GM19023 (cell line): ENCODE results near the gene NKX2-2.

ENCODE experiments used
- ATAC-seq: cut with Tn5 transposase; IDR thresholded peaks from one replicate; pipeline ENCODE4 v1.9.1; 2021; ENCODE audit warnings: mild to moderate bottlenecking, moderate library complexity; ENCODE audit not compliant: unreplicated experiment

The NKX2-2 gene

DNA sequence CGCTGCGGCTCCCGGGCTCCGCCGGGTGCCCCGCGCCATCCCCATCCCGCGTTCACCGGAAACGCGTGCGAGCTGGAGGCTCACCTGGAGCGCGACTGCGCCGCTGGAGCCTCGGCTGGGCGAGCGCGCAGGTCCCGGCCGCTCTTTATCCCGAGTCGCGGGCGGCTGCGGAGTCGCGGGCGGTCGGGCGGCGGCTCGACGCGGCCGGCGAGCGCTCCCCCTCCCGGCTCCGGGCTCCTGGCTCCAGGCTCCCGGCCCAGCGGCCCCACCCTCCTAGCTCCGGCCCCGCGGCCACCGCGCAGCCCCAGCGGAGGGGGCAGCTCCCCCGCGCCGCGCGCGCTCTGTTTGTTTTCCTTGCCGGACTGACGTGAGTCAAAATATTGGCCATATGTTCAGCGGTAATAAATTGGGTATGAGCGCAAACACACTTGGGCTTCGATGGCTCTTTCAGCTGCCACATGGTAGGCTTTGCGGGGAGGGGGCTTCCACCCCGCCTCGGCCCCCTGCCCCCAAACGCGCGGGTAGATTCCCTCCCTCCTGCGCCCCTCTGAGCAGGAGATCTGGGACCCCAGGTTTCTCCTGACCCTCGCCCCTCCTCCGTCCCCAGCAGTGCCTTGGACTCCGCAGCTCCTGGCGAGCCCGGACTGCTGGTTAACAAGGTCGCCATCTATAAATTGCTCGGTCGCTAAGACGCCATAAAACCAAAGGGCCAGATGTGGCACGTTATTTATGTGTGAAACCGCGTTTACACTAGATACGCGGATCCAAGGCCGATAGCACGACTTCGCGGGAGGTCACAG is 8.8 kb upstream of the NKX2-2 start:
- no peak for ATAC-seq

DNA sequence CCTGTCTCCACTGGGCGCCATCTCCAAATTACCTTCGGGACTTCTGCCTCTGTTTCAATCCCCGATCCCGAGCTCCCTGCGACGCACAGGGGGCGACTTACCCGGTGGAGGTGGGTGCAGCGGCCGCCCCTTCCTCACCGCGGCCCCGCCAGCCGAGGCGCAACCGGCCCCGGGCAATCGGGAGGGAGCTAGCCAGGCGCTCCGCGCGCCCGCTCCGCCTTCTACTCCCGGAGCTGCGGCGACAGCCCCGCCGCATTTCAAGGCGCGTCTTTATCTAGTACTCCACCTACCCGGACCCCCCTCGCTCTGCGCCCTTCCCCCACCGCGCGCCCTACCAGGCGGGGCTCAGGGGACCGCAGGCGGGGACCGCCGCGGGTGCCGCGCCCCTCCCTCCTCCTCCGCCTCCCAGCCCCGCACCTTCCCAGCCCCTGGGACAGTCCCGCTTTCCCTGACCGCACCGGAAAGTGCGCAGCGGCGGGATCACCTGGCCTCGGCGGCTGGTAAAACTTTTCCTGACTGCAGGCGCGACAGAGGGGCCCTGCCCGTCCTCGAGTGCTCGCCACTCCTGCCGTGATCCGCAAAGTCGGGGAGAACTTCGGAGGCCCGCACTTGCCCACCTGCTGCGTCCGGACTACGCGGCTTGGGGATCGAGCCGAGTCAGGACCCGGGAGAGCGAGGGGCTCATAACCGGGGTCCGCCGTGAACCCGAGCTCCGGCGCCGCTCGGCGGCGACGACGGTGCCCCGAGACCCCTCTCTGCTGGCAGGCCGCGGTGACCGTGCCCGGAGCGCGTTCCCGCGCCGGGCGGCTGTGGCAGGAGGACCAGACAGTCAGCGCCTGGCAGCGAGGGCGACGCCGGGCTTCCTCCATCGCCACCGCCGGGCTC is 8.0 kb upstream of the NKX2-2 start:
- no peak for ATAC-seq

- no peak for ATAC-seq
Observed at GRCh38 chr20:21520702-21521595, 7.1 kb upstream of the NKX2-2 start.

DNA sequence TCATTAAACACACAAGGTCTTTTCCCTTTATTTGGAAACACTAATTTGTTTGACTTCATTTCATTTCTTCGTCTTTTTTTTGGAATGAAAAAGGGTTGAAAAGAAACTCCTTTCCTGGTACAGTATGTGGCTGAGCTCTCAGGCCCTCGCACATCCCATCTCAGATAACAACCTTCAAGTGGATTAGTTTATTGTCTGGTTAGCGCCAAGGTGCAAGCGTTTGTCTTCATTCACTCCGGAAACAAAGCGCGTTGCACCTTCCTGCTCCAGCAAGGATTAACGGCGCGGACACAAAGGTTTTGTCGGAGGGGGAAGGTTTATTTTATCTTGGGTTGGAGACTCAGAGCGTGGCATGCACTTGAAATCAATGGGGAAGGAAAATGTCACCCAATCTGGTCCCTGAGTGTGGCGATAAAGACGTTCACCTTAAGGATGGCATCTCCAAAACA is 5.3 kb upstream of the NKX2-2 start:
- no peak for ATAC-seq

GRCh38 chr20:21518292-21518991 is 4.6 kb upstream of the NKX2-2 start:
- ATAC-seq: no peak

DNA sequence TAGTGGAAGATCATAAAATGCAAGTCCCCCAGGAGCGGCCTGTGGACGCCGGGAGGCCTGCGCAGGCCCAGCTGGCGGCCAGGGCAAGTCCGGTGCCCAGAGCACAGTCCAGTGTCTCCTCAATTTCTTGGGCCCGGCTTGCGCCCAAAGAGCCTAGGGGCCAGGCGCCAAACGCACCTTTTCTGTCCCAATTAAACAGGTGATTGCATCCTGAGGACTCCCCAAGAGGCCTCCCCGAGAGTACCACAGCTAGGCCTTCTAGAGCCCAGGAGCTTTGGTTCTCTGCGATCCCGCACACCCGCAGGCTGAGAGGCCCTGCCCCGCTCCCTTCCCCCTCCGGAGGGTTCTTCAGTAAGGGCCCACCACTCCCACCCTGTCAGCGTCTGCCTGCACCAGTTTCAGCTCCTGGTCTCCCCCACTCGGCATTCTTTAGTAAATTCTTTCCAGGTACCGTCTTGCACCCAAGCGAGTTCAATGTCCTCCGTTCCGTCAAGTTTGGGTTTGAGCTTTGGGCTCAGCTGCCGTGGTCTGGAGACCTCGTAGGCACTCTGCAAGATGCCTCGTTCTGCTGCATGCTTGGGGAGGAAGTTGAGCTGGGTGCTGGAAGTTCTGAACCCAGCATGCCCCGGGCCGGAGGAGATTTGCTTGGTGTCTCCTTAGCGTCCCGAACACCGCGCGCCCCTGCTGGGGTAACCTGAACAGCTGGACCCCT is 3.9 kb upstream of the NKX2-2 start:
- no peak for ATAC-seq

DNA sequence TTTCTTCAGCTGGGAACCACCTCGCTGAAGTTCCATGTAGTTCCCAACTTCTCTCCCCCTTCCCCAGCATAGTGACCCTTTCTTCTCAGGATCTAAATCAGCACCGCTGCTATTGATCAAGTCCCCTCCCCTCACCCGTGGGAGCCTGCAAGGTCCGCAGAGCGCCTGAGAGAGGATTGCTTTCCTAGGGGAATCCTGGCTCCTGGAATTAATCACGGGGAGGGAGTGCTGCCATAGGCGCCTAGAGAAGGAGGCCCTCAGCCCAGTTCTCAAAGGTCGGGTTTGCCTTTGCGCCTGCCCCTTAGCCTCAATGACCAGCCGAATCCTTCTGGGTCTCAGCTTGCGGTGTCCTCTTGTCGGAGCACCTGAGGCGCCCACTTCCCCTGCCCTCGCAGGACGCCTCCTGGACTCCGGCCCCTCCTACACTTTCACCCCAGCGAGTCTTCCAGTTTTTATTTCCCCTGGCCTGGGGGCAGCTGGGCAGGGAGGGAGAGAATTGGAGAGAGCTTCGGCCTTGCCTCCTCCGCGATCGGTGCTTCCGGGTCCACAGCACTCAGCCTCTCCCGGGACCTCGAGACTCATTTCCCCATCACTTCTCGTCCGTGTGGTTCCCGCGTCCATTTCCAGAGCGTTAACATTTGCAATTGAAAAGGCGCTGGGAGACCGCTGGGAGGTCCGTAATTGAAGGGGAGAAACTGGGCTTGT is 3.1 kb upstream of the NKX2-2 start:
- ATAC-seq: no peak

DNA sequence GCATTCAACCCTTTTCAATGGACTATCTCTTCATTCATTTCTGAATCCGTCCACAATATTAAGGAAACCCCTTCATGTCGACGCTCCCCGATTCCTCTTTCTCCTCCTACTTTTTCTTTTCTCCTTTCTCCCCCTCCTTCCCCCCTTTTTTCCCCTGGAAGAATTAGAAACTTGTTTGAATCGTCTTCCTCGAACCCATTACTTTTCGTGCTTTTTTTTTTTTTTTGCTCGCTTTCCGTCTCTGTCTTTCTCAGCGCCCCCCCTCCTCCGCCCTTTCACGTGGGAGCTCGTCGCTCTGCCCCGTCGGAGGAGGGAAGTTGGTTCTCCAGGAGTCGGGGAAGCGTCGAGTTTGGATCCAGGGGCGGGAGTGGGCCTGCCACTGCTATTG is 2.3 kb upstream of the NKX2-2 start:
- no peak for ATAC-seq

GRCh38 chr20:21515300-21516179 is 1.7 kb upstream of the NKX2-2 start:
- ATAC-seq: no peak

- ATAC-seq: no peak
Observed at GRCh38 chr20:21514553-21515251, 838 bp upstream of the NKX2-2 start.

DNA sequence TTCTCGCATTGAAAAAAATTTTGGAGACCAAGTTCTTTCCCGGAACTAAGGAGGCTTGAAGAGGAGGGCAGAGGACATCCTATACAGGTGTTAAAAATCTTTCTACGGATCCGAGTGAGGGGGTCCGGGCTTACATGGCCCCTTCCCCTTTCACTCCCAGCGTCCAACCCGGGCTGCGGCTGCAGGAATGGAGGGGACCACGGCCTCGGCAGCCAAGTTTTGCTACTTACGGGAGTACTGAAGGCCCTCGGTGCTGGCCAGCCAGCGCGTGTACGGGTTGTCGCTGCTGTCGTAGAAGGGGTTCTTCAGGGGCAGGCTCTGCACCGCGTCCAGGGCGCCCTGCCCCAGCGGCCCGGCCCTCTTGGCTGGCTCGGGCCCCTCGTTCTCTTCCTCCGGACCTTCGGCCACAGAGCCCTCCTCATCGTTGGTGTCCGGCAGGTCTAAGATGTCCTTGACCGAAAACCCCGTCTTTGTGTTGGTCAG is 642 bp downstream of the NKX2-2 start:
- ATAC-seq: no peak

- no peak for ATAC-seq
Observed at GRCh38 chr20:21512634-21513180, 1.2 kb downstream of the NKX2-2 start.

- no peak for ATAC-seq
Observed at GRCh38 chr20:21511850-21512633, 1.8 kb downstream of the NKX2-2 start.

DNA sequence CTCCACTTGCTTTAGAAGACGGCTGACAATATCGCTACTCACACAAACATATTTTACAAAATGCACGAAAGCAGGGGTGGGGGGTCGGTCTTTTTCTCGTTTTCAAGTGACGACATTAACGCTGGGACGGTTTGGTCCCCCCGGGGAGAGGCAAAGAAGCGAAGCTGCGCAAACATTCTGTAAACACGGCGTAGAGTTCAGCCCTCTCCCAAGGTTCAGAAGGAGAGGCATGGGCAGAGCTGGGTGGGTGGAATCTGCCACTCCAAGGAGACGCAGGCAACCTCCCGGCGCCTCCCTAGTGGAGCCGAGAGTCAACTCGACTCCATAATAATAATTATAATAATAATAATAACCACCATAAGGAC is 2.4 kb downstream of the NKX2-2 start:
- ATAC-seq: no peak

- no peak for ATAC-seq
Observed at GRCh38 chr20:21510414-21511384, 3.2 kb downstream of the NKX2-2 start.
